Fibroblast of peridontal ligament (primary cell): ENCODE measurements around the gene TBC1D5.

Experiments
- DNase-seq: peaks from one replicate; pipeline ENCODE4 v3.0.0-alpha.2; 2010; ENCODE audit errors: extremely low read depth

TBC1D5 gene

GRCh38 chr3:17307482-17307881 is 434.9 kb downstream of the TBC1D5 start:
- peak; percentile 11 for DNase-seq

GRCh38 chr3:17304969-17305368 is 437.5 kb downstream of the TBC1D5 start:
- no peak for DNase-seq

GRCh38 chr3:17302774-17303173 is 439.7 kb downstream of the TBC1D5 start:
- DNase-seq = peak; percentile 72

- no peak for DNase-seq
These were observed 440.3 kb downstream of the TBC1D5 start for GRCh38 chr3:17302170-17302569.

- no peak for DNase-seq
These were observed 441.2 kb downstream of the TBC1D5 start for GRCh38 chr3:17301271-17301670.

GRCh38 chr3:17300441-17300840 is 442.0 kb downstream of the TBC1D5 start:
- no peak for DNase-seq

- no peak for DNase-seq
These were observed 444.4 kb downstream of the TBC1D5 start for GRCh38 chr3:17298038-17298437.

- no peak for DNase-seq
These were observed 449.9 kb downstream of the TBC1D5 start for GRCh38 chr3:17292556-17292955.

GRCh38 chr3:17290894-17291293 is 451.5 kb downstream of the TBC1D5 start:
- DNase-seq = peak; percentile 34

GRCh38 chr3:17288839-17289399 is 453.5 kb downstream of the TBC1D5 start:
- DNase-seq = no peak

- DNase-seq = no peak
These were observed 455.3 kb downstream of the TBC1D5 start for GRCh38 chr3:17287006-17287689.

GRCh38 chr3:17278006-17278405 is 464.4 kb downstream of the TBC1D5 start:
- no peak for DNase-seq

- DNase-seq = no peak
These were observed 475.6 kb downstream of the TBC1D5 start for GRCh38 chr3:17266846-17267245.

- no peak for DNase-seq
These were observed 480.6 kb downstream of the TBC1D5 start for GRCh38 chr3:17261627-17262369.

GRCh38 chr3:17260257-17260656 is 482.2 kb downstream of the TBC1D5 start:
- no peak for DNase-seq

- DNase-seq = no peak
These were observed 482.7 kb downstream of the TBC1D5 start for GRCh38 chr3:17259685-17260084.

- DNase-seq = peak; percentile 67
These were observed 483.5 kb downstream of the TBC1D5 start for GRCh38 chr3:17258823-17259436.

GRCh38 chr3:17257269-17257668 is 485.2 kb downstream of the TBC1D5 start:
- no peak for DNase-seq

- DNase-seq = peak; percentile 26
These were observed 498.8 kb downstream of the TBC1D5 start for GRCh38 chr3:17243621-17244020.

GRCh38 chr3:17239417-17239816 is 503.0 kb downstream of the TBC1D5 start:
- DNase-seq = no peak

- peak; percentile 41 for DNase-seq
These were observed 504.4 kb downstream of the TBC1D5 start for GRCh38 chr3:17238023-17238422.

- DNase-seq = no peak
These were observed 507.1 kb downstream of the TBC1D5 start for GRCh38 chr3:17235310-17235709.

GRCh38 chr3:17234382-17234781 is 508.0 kb downstream of the TBC1D5 start:
- no peak for DNase-seq
